ENCODE data around the gene NFYC.
"Not testable (repeated sequence)": the region's sequence is repeated elsewhere in the genome, so short reads cannot be mapped to it uniquely, and the experiment has no call there.

The NFYC gene

DNA sequence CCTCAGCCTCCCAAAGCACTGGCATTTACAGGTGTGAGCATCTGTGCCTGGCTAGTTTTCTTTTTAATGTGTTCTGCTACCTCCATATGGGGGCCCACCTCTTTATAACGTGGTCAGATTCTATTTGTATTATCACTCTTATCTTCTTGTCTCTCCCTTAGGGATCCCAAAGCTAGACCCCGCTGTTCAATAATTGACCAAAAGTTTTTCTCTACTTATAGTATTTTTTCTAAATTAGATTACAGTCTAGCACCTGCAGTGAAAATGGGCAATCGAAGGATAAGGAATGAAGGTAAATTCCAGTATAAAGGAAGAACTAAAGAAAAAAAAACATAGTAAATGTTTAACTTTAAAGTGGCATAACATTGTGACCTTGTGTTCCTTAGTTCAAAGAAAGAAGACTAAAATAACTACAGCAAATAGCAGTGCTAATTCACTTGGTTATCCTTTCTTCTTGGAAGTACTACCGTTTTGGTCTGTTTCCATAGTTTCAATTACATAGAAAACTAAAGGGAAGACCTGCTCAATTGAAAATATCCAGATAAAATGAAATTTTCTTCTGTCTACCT, 24.1 kb downstream of the NFYC start:
- no peak for DNase-seq (ENCODE audit: extremely low read depth, low read depth)

DNA sequence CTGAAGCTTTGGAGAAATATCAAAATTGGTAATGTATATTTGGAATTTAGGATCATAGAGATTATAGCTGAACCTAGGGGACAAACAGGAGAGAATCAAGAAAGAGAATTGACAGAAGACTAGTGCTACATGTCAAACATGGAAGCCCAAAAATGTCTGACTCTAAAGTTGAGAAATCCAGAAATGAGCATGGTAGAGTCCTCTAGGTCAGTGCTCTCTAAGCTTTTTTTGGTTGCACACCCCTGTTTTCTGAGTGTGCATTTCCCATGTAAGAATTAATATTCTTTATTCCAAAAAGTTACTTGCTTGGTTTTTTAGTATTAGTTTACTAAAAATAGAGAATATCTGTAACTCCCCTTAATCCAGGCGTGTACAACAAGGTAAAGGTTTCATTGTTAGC, 25.6 kb downstream of the NFYC start:
- TF ChIP-seq, protein P1, sequence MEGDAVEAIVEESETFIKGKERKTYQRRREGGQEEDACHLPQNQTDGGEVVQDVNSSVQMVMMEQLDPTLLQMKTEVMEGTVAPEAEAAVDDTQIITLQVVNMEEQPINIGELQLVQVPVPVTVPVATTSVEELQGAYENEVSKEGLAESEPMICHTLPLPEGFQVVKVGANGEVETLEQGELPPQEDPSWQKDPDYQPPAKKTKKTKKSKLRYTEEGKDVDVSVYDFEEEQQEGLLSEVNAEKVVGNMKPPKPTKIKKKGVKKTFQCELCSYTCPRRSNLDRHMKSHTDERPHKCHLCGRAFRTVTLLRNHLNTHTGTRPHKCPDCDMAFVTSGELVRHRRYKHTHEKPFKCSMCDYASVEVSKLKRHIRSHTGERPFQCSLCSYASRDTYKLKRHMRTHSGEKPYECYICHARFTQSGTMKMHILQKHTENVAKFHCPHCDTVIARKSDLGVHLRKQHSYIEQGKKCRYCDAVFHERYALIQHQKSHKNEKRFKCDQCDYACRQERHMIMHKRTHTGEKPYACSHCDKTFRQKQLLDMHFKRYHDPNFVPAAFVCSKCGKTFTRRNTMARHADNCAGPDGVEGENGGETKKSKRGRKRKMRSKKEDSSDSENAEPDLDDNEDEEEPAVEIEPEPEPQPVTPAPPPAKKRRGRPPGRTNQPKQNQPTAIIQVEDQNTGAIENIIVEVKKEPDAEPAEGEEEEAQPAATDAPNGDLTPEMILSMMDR (IDR thresholded peaks at IDR 0.05; ENCODE audit: low read depth, low read length) = no peak

More for the DNA sequence above, 24.1 kb downstream of the NFYC start:
- TF ChIP-seq, protein P1 (IDR thresholded peaks at IDR 0.05; ENCODE audit: low read depth, low read length) = no peak

DNA sequence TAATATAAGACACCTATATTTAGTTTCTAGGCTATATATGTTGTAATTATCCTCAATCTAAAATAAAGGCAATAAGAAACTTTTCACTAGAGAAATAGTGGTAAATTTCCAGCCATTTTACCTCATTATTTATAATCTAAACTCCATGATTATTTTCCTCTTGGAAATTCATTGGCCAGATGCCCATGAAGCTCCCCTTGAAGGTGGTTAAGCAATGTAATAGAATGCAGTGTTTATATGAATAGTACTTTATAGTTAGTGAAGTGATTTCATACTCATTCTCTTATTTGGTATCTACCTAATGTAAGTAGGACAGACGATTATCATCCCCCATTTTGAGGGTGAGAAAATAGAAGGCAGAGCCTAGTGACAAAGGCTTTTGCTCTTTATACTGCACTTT, 26.5 kb downstream of the NFYC start:
- no peak for DNase-seq (ENCODE audit: extremely low read depth, low read depth)
- TF ChIP-seq, protein P1 (IDR thresholded peaks at IDR 0.05; ENCODE audit: low read depth, low read length) = no peak

More for the DNA sequence above, 25.6 kb downstream of the NFYC start:
- no peak for DNase-seq (ENCODE audit: extremely low read depth, low read depth)

DNA sequence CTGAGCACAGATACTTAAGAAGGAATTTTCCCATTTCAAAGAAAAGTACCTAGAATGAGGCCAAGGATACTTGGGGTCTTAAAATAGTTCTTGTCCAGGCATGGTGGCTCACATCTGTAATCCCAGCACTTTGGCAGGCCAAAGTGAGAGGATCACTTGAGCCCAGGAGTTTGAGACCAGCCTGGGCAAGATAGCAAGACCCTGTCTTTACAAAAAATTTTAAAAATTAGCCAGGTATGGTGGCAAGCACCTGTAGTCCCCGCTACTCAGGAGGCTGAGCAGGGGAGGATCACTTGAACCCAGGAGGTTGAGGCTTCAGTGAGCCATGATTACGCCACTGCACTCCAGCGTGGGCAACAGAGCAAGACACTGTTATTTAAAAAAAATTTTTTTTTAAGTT, 29.0 kb downstream of the NFYC start:
- TF ChIP-seq, protein P1 (IDR thresholded peaks at IDR 0.05; ENCODE audit: low read depth, low read length) = no peak

DNA sequence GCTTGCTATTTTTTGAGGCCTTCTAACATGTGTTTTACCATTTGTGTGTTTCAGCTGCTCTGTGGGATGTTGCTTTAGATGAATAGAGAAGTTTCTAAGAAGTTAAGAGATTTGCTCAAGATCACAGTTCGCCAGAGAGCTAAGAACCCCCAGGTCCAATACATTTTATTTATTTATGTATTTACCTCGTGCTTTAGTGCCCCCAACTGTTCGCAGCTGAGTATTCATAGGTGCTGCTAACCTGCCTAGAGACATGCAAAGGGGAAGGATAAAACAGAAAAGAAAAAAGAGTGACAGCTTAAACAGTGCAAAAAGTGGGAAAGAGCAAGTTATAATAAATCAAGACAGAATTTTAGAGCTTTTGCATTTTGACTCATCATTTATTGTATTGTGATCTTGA, 31.1 kb downstream of the NFYC start:
- DNase-seq (ENCODE audit: extremely low read depth, low read depth) = no peak
- TF ChIP-seq, protein P1 (IDR thresholded peaks at IDR 0.05; ENCODE audit: low read depth, low read length) = no peak

More for the DNA sequence above, 29.0 kb downstream of the NFYC start:
- DNase-seq (ENCODE audit: extremely low read depth, low read depth) = no peak

DNA sequence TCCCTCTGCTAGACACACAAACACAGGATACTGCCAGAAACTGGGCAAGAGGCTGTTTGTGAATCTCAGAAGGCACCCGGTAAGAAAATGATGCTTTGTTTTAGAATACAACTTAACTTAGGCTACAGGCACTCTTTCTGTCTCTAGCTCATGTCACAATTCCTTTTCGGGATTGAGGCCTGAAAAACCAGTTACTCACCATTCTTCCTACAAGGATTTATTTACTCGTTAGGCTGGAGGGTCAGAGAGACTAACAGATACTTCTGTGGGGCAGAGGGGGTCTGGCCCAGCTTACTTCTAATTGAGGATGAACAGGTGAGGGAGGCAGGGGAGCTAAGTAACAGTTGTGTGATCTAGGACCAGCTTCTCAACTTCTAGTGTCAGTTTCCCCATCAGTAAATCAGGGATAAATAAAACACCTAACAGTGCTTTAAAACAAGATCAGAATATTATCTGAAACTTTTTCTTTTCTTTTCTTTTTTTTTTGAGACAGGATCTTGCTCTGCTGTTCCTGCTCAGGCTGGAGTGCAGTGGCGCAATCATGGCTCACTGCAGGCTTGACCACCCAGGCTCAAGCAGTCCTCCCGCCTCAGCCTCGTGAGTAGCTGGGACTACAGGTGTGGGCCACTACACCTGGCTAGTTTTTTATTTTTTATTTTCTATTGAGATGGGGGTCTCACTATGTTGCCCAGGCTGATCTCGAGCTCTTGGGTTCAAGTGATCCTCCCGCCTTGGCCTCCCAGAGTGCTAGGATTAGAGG, 31.9 kb downstream of the NFYC start:
- TF ChIP-seq, protein P1 (IDR thresholded peaks at IDR 0.05; ENCODE audit: low read depth, low read length) = no peak
- DNase-seq (ENCODE audit: extremely low read depth, low read depth) = no peak

DNA sequence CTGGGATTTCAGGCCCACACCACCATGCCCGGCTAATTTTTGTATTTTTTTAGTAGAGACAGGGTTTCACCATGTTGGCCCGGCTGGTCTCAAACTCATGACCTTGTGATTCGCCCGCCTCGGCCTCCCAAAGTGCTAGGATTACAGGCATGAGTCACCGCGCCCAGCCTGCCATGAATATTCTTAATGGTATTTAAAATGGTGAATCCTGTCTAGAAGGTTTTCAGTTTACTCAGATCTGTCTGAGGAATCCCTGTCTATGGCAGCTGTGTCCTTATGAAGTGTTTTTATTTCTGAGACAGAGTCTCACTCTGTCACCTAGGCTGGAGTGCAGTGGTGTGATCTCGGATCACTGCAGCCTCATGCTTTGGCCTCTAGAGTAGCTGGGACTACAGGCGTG, 36.2 kb downstream of the NFYC start:
- not testable (repeated sequence) for DNase-seq (ENCODE audit: extremely low read depth, low read depth)

DNA sequence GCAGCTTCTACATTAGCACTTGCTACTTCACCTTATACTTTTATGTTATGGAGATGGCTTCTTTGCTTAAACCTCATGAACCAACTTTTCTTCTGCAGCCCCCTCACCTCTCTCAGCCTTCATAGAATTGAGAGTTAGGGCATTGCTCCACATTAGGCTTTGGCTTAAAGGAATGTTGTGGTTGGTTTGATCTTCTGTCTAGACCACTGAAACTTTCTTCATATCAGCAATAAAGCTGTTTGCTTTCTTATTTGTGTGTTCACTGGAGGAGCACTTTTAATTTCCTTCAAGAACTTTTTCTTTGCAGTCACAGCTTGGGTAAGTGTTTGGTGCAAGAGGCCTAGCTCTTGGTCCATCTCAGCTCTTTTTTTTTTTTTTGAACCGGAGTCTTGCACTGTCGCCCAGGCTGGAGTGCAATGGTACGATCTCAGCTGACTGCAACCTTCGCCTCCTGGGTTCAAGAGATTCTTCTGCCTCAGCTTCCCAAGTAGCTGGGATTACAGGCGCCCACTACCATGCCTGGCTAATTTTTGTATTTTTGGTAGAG, 37.9 kb downstream of the NFYC start:
- not testable (repeated sequence) for DNase-seq (ENCODE audit: extremely low read depth, low read depth)
